ENCODE data around the gene MYH3.

DNA sequence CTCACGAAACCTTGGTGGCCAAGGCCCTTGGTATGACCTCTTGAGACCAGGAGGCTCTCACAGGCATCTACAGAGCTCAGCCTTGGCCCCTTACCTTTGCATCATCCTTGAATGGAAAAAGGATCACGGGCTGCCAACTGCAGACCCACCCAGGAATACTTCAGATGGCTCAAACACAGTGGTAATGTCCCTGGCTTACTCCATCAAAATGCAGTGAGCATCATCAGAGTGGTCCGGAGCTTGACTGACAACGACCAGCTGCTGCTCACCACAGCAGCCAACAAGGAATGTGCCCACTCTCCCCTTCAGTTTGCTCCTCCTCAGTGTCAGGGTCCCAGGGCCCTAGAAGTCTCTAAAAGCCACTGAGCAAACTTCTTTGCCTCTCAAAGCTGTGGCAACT lies 17.6 kb upstream of the MYH3 start:
- no peak for TF ChIP-seq POLR2A (IDR thresholded peaks at IDR 0.05; ENCODE audit: extremely low read depth, insufficient read length)
- TF ChIP-seq, protein P1, sequence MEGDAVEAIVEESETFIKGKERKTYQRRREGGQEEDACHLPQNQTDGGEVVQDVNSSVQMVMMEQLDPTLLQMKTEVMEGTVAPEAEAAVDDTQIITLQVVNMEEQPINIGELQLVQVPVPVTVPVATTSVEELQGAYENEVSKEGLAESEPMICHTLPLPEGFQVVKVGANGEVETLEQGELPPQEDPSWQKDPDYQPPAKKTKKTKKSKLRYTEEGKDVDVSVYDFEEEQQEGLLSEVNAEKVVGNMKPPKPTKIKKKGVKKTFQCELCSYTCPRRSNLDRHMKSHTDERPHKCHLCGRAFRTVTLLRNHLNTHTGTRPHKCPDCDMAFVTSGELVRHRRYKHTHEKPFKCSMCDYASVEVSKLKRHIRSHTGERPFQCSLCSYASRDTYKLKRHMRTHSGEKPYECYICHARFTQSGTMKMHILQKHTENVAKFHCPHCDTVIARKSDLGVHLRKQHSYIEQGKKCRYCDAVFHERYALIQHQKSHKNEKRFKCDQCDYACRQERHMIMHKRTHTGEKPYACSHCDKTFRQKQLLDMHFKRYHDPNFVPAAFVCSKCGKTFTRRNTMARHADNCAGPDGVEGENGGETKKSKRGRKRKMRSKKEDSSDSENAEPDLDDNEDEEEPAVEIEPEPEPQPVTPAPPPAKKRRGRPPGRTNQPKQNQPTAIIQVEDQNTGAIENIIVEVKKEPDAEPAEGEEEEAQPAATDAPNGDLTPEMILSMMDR (IDR thresholded peaks at IDR 0.05; ENCODE audit: low read depth, low read length) = no peak
- no peak for TF ChIP-seq MYC (IDR thresholded peaks at IDR 0.05; ENCODE audit: low read depth, low read length)
- TF ChIP-seq, protein P2, sequence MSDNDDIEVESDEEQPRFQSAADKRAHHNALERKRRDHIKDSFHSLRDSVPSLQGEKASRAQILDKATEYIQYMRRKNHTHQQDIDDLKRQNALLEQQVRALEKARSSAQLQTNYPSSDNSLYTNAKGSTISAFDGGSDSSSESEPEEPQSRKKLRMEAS (IDR thresholded peaks at IDR 0.05; ENCODE audit: low read depth, low read length) = no peak
